ENCODE results near the gene ATP2A3.
"Not testable (repeated sequence)": the region's sequence is repeated elsewhere in the genome, so short reads cannot be mapped to it uniquely, and the experiment has no call there.

ATP2A3 gene

DNA sequence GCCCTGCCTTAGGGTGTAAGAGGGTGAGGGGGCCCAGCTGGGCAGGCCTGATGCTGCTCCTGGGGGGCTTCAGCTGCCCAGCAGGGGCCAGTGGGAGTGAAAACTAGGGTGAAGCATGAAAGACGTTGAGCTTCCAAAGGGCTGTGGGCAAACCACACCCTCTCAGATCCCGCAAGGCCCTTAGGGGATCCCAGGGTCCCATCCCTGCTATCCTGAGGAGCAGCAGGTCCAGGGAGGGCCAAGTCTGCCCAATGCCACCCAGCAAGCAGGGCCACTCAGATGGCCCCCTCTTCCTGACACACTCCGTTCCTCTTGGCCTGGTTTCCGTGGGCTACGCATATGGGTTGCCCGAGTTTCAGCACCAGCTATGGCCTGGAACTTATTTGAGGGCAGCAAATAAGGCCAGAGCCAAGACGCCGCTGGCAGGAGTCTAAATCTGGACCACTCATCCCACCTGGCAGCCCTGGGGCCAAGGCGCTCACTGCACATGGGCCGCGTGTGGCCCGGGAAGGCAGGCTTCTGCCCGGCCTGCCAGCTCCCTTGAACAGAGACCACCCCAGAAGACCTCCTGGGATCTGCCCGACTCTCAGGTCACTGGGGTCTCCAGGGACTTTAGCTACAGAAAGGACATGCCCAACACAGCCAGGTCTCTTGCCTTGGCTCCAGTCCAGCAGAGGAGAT, 4.2 kb downstream of the ATP2A3 start:
- DNase-seq (ENCODE audit: insufficient read length, low spot score) (no peak), FAIRE-seq (no peak)
- no peak for TF ChIP-seq POLR2A (IDR thresholded peaks at IDR 0.05; ENCODE audit: low read depth, low read length)

DNA sequence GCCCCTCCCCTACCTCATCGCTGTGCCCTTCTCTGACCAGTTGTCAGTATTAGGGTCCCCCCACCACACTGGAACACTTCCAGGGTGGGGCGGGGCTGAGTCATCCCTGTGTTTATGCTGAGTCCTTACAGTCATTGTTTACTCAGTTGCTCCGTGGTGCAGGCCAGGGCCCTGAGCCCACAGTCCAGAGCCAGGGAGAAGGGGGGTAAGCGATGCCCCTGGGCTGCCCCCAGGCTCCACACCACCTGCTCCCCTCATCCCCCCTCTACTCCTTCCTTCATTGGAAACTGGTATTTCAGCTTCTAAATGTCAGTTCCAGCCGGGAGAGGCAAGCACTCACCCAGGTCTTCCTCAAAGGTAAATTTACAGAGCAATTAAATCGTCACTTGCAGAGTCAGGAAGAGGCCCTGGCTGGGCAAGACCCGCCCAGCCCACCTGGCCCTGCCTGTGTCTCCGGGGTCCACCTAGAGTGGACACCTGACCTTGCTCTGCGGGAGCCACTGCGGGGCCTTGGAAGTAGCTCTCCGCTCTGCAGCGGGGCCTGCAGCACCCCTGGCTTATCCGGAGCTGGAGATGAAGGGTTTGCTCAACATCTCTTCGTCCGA, 4.8 kb downstream of the ATP2A3 start:
- no peak for TF ChIP-seq POLR2A (IDR thresholded peaks at IDR 0.05; ENCODE audit: low read depth, low read length)
- DNase-seq (ENCODE audit: insufficient read length, low spot score) (peak; percentile 62), FAIRE-seq (no peak)

DNA sequence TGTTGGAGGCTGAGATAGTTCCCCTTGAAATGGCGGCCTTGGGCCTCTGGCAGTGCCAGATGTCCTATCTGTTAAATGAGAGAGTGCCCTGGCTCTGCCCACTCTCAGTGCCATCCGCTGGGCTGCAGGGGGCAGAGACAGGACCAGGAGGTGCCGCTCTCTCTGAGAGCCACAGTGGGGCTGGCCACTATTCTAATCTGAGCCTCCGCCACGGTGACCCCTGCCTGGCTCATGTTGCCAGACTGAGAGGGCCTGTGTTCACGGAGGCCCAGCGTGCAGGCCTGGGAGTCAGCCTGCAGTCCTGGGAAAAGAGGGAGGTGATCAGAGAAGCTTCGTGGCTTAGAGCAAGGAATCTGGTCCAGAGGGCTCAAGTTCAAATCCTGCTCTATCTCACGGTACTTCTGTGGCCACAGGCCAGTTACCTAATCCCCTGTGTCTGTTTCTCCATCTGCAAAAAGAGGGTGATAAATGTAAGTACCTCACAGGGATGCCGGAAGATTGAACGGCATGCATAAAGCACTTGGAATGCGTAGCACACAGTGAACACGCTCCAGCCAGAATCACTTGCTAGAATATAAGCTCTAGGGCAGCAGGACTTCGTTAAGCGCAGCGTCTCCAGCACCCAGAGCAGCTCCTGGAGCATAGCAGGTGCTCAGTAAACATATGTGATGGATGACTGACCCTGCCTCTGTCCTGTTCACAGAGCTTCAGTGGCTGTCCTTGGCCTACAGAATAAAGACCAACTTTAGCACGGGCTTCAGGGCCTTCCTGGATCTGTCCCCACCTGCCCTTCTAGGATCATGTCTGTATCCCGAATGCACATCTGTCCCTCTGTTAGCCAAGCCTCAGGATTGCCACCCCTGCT, 6.3 kb downstream of the ATP2A3 start:
- FAIRE-seq (no peak), DNase-seq (ENCODE audit: insufficient read length, low spot score) (no peak)
- TF ChIP-seq POLR2A (IDR thresholded peaks at IDR 0.05; ENCODE audit: low read depth, low read length): no peak

DNA sequence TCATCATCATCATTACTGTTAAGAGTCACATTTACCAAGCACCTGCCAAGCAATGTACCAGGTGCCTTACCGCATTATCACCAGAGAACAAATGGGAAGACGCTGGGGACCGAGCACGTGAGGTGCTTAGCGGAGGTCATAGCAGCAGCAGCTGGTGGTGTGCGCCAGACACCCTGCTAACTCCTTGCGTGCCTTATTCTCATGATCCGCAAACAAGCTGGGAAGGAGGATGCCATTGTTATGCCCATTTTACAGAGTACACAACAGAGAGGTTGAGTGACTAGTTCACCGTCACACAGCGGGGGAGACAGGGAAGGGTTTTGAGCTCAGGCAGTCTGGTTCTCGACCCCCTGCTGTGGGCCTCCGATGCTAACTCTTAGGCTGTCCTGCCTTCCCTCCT, 7.3 kb downstream of the ATP2A3 start:
- DNase-seq (ENCODE audit: insufficient read length, low spot score): no peak
- no peak for FAIRE-seq
- no peak for TF ChIP-seq POLR2A (IDR thresholded peaks at IDR 0.05; ENCODE audit: low read depth, low read length)

DNA sequence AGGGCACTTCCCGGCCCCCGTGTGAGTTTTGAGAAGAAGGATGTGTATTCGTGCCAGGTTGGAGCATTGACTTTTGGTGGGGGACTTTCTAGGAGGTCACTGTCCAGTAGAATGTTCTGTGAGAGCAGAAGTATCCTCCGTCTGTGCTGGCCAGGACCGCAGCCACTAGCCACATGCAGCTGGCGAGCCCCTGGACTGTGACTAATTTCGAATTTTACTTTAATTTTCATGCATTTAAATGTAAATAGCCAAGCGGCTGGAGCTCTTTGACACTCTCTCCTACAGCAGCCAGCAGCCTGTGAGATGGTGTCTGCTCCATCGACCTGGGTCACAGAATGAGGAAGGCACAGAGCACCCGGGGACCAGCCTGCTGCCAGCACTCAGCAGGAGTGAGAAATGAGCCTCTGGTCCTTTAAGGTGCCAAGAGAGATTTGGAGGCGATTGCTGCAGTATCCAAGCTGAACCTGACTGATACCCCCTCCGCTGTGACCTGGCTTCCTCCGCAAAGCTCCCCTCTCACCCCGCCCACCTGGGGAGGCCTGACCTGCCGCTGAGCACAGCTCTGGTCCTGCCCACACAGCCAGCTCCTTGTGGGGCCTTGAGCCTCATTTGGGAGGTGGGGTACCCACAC, 7.8 kb downstream of the ATP2A3 start:
- no peak for DNase-seq (ENCODE audit: insufficient read length, low spot score)
- no peak for TF ChIP-seq POLR2A (IDR thresholded peaks at IDR 0.05; ENCODE audit: low read depth, low read length)
- FAIRE-seq: no peak

DNA sequence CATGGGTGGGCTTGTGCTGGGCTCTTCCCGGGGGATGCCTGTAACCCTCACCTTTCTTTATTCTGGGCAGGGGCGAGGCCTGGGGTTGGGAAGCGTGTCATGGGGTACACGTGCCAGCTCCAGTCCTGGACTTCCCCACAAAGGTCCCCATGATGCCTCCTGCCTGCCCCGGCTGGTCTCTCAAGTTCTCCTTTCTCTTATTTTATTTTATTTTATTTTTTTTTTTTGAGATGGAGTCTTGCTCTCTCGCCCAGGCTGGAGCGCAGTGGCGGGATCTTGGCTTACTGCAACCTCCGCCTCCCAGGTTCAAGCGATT, 8.6 kb downstream of the ATP2A3 start:
- no peak for TF ChIP-seq POLR2A (IDR thresholded peaks at IDR 0.05; ENCODE audit: low read depth, low read length)
- DNase-seq (ENCODE audit: insufficient read length, low spot score) (no peak), FAIRE-seq (no peak)

DNA sequence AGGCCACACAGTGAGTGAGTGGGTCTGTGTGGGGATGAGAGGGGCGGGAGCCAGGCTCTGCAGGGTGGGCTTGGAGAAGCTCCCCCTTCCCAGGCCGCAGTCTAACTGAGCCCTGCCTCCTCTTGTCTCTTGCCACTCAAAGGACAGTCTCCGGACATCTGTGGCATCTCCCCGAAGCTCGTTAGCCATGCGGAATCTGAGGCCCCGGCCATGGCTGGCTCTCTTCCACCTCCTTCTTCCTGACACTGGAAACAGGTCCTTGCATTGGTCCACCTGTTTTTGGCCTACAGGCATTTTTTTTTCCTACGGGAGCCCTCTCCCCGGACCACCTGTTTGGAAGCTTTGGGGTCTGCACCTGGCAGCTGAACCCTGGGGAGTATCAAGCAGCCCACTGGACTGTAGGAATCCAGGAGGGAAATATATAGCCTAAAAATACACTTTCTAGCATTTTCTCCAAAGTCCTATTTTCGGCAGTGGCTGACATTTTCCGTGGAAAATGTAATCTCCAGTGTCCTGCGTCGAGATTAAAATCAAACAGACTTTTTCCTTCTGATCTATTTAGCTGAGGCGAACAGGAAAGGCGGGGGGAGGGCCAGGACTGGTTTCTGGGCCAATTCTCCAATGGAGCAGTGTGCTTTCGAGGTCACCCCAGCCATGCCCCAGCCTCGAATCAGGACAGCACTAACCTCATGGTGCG, 9.1 kb downstream of the ATP2A3 start:
- DNase-seq (ENCODE audit: insufficient read length, low spot score) (no peak), FAIRE-seq (no peak)
- no peak for TF ChIP-seq POLR2A (IDR thresholded peaks at IDR 0.05; ENCODE audit: low read depth, low read length)

DNA sequence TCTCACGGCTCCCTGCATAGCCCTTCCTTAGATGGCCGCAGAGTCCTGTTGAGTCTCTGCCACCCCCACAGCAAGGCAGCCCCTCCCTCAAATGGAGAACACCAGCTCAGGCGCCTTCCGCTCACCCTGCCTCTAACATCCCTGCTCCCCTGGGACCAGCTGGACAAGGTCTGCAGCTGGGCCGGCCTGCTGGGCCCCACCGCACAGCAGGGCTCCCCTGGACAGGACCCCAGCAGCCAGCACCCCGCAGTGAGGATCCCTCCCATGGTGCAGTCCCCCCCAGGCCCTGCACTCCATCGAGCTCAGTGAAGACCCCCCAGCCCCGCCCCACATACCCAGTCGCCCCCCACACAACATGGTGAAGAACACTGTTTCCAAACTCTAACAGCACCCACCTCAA, 10.2 kb downstream of the ATP2A3 start:
- no peak for TF ChIP-seq POLR2A (IDR thresholded peaks at IDR 0.05; ENCODE audit: low read depth, low read length)
- FAIRE-seq (no peak), DNase-seq (ENCODE audit: insufficient read length, low spot score) (no peak)

DNA sequence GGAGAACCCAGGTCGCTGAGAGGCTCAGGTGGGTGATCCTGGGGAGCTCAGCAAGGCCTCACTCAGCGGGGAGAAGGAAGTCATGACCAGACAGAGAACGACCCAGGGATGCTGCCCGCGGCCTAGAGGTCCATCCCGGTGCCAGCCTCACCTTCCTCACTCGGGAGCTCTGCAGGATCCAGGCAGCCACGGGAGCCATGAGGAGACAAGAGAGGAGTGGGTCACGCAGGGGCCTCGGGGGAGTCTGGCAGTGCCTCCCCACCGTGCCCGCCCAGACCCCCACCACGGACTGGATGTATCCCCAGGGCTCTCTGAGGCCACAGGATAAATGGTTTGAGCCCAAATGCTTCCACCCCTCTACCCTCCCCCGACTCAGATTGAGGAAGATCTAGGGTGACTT, 10.7 kb downstream of the ATP2A3 start:
- no peak for TF ChIP-seq POLR2A (IDR thresholded peaks at IDR 0.05; ENCODE audit: low read depth, low read length)
- FAIRE-seq: no peak
- no peak for DNase-seq (ENCODE audit: insufficient read length, low spot score)

DNA sequence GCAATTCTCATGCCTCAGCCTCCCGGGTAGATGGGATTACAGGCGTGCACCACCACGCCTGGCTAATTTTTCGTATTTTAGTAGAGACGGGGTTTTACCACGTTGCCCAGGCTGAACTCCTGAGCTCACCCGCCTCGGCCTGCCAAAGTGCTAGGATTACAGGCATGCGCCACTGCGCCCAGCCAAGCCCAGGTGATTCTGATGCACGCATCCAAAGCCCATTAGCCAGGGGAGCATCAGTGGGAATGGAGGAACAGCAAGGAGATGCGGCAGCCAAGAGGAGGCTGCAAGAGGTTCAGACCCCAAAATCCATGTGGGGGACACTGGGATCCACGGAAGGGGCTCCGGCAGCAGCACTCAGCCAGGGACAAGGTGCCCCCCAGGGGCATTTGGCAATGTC, 12.1 kb downstream of the ATP2A3 start:
- no peak for FAIRE-seq
- TF ChIP-seq POLR2A (IDR thresholded peaks at IDR 0.05; ENCODE audit: low read depth, low read length): no peak
- DNase-seq (ENCODE audit: insufficient read length, low spot score): no peak

DNA sequence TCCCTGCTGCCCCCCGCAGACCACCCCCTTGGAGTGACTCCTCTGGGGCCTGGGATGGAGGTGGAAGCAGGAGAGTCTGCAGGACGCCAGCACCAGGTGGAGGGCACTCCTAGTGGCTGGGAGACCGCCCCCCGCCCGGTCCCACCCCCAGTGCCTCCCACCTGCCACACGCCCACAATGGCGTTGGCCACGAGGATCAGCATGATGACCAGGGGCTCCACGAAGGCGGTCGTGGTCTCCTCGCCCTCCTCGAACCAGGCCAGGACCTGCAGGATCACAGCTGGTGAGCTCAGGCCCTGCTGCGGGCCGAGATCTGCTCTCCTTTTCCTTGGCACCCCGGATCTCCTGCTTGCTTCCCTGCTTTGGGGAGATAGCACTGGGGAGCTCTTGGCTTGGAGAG, 12.8 kb downstream of the ATP2A3 start:
- no peak for TF ChIP-seq POLR2A (IDR thresholded peaks at IDR 0.05; ENCODE audit: low read depth, low read length)
- FAIRE-seq: no peak
- no peak for DNase-seq (ENCODE audit: insufficient read length, low spot score)

DNA sequence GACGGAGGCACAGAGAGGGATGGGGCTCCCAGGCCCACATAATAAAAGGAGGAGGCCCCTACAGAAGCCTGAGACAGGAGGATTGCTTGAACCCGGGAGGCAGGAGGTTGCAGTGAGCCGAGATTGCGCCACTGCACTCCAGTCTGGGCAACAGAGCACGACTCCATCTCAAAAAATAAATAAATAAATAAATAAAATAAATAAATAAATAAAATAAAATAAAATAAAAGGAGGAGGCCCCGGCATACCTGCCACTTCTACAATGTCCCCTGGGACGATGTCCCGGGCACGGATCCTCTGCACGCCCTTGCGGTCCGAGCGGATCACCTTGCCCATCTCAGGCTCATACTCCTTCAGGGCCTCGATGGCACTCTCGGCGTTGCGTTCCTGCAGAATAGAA, 13.2 kb downstream of the ATP2A3 start:
- no peak for FAIRE-seq
- DNase-seq (ENCODE audit: insufficient read length, low spot score): no peak
- TF ChIP-seq POLR2A (IDR thresholded peaks at IDR 0.05; ENCODE audit: low read depth, low read length): no peak

DNA sequence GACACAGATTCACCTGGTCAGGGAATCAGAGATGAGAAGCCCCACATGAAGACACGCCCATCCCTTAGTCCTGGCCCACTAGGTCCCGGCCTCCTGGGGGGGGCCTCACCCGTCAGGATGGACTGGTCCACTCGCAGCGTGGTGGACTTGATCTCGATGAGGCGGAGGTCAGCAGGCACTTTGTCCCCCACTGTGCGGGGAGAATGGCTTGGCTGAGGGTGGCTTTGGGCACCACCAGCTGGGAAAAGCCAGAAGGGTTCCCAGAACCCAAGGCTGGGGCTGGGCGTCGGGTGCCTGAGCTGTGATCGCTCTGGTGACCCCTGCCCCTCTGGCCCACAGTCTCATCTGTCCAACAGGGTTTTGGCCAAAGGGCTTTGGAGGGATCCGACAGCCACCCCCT, 13.7 kb downstream of the ATP2A3 start:
- DNase-seq (ENCODE audit: insufficient read length, low spot score): no peak
- no peak for TF ChIP-seq POLR2A (IDR thresholded peaks at IDR 0.05; ENCODE audit: low read depth, low read length)
- FAIRE-seq: no peak

DNA sequence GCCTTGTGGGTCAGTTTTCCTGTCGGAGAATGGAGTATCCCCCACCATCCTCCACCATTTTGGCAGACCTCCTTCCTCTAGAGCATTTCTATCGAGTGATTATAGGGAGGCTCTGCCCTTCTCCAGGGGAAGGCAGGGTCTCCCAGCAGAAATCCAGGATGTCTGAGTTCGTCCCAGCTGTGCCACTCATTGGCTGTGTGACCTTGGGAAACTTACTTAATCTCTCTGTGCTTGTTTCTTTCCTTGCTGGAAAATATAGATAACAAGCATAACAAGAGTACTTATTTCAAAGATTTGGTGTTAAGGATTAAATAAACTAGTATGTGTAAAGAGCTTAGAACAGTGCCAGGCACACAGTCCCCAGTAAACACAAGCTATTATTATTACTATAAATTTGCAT, 14.8 kb downstream of the ATP2A3 start:
- no peak for FAIRE-seq

DNA sequence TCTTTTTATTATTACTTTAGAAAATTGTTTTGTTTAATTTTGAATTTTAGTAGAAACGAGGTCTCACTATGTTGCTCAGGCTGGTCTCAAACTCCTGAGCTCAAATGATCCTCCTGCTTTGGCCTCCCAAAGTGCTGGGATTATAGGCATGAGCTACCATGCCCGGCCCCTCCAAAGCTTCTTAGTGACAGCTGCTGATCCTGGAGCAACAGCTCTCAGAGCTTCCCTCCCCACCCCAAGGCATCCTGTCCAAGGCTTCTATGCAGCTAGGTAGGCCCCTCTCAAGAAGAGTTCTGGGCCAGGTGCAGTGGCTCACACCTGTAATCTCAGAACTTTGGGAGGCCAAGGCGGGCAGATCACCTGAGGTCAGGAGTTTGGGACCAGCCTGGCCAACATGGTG, 15.7 kb downstream of the ATP2A3 start:
- FAIRE-seq; DNase-seq (ENCODE audit: insufficient read length, low spot score): not testable (repeated sequence)

More for the DNA sequence above, 14.8 kb downstream of the ATP2A3 start:
- no peak for DNase-seq (ENCODE audit: insufficient read length, low spot score)
- no peak for TF ChIP-seq POLR2A (IDR thresholded peaks at IDR 0.05; ENCODE audit: low read depth, low read length)

Data from H54 (cell line).